ENCODE data around the gene PAX3. TPM values are rescaled to one million over a fixed set of nuclear protein-coding genes. Genes with fewer than 3 reads are reported as not detected.

PAX3 gene
- total and polyA plus RNA-seq, 4 donors, result not detected

DNA sequence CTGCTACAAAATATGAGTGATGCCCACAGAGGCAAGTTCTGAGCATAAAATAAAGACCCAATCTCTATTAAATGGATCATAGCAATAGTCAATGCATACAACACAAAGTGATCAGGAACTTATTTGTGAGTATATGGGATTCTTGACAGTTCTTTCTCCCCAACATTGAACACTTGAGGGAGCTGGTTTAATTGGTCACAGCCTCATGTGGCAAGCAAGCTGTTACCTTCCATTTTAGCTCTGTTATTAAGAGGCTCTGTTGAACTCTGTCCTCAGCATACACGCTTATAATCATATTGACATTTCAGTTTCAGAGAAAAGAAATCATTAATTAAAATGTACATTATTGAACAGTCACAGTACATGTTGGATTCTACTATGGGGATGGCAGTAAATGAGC lies 37.6 kb upstream of the PAX3 start:
- H3K4me1 ChIP-seq (ENCODE audit: control insufficient read depth in 4 of 4, insufficient read depth in 4 of 4, low read length in 3 of 4), result no peaks in the 10 kb centered on the region
- peaks cover 0 to 3% (median 0%) of the 10 kb centered on the region in 4 donors for H3K27me3 ChIP-seq (ENCODE audit: control insufficient read depth in 4 of 4, insufficient read depth in 4 of 4, low read length in 3 of 4)
- WGBS, result 57% methylated on average over 1 of the region's 1 CpG
- TF ChIP-seq JUND (IDR thresholded peaks at IDR 0.05), result no peak
- H3K9ac ChIP-seq (ENCODE audit: low read depth in 1 of 2, low read length in 2 of 2), result no peak overlapping the region
- DNase-seq (ENCODE audit: low spot score), result no peak
- no peak overlapping the region for H3K4me3 ChIP-seq (ENCODE audit: low read depth in 1 of 3, low read length in 3 of 3)
- no peak overlapping the region for H3K27ac ChIP-seq (ENCODE audit: low read depth in 1 of 2, low read length in 2 of 2)
- H3K9me3 ChIP-seq (ENCODE audit: control insufficient read depth in 4 of 4, low read length in 3 of 4), result peaks cover 0 to 6% (median 0%) of the 10 kb centered on the region in 4 donors
- no peaks in the 10 kb centered on the region for H3K36me3 ChIP-seq (ENCODE audit: control insufficient read depth in 4 of 4, insufficient read depth in 3 of 4, low read depth in 1 of 4, low read length in 3 of 4)

DNA sequence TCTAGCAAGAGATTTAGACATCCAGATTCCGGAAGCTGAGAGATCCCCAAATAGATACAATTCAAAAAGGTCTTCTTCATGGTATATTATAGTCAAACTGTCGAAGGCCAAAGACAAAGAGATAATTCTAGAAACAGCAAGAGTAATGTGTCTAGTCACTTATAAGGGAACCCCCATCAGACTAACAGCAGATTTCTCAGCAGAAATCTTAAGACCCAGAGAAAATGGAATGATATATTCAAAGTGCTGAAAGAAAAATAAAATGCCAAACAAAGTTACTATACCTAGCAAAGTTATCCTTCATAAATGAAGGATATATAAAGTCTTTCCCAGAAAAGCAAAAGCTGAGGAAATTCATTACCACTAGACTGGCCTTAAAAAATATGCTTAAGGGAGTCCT lies 36.1 kb upstream of the PAX3 start:
- no peak overlapping the region for H3K4me3 ChIP-seq (ENCODE audit: low read depth in 1 of 3, low read length in 3 of 3)
- TF ChIP-seq ZBTB33 (IDR thresholded peaks at IDR 0.05) (no peak), FOXA2 (IDR thresholded peaks at IDR 0.05) (no peak), YY1 (IDR thresholded peaks at IDR 0.05) (no peak), HNF4A (conservative IDR thresholded peaks at IDR 0.05) (no peak), ATF3 (IDR thresholded peaks at IDR 0.05) (no peak), EGR1 (IDR thresholded peaks at IDR 0.05; ENCODE audit: low read depth in 2 of 2) (no peak), REST (IDR thresholded peaks at IDR 0.05) (no peak), NR2F2 (IDR thresholded peaks at IDR 0.05) (no peak), FOXA1 (IDR thresholded peaks at IDR 0.05) (no peak), MAX (IDR thresholded peaks at IDR 0.05) (no peak), SP1 (IDR thresholded peaks at IDR 0.05) (no peak), RXRA (IDR thresholded peaks at IDR 0.05) (no peak), TAF1 (conservative IDR thresholded peaks at IDR 0.05) (no peak), HNF4G (IDR thresholded peaks at IDR 0.05) (no peak), GABPA (IDR thresholded peaks at IDR 0.05 in 1 of 2, conservative IDR thresholded peaks at IDR 0.05 in 1 of 2) (no peak), CTCF (IDR thresholded peaks at IDR 0.05; ENCODE audit: low read depth, low read length, missing input control) (no peak), JUND (IDR thresholded peaks at IDR 0.05) (no peak), RAD21 (IDR thresholded peaks at IDR 0.05) (no peak)
- no peaks in the 10 kb centered on the region for H3K4me1 ChIP-seq (ENCODE audit: control insufficient read depth in 4 of 4, insufficient read depth in 4 of 4, low read length in 3 of 4)
- DNase-seq (ENCODE audit: low spot score), result no peak
- no peak overlapping the region for H3K27ac ChIP-seq (ENCODE audit: low read depth in 1 of 2, low read length in 2 of 2)
- H3K9ac ChIP-seq (ENCODE audit: low read depth in 1 of 2, low read length in 2 of 2), result no peak overlapping the region
- 86% methylated on average over 2 of the region's 2 CpGs for WGBS
- no peaks in the 10 kb centered on the region for H3K36me3 ChIP-seq (ENCODE audit: control insufficient read depth in 4 of 4, insufficient read depth in 3 of 4, low read depth in 1 of 4, low read length in 3 of 4)
- peaks cover 0 to 3% (median 0%) of the 10 kb centered on the region in 4 donors for H3K27me3 ChIP-seq (ENCODE audit: control insufficient read depth in 4 of 4, insufficient read depth in 4 of 4, low read length in 3 of 4)
- peaks cover 0 to 6% (median 0%) of the 10 kb centered on the region in 4 donors for H3K9me3 ChIP-seq (ENCODE audit: control insufficient read depth in 4 of 4, low read length in 3 of 4)
